T-helper 1 cell treated with Interleukin-12 subunit alpha and Interleukin-12 subunit beta and Interleukin-4 antibody, amounts not matched to agents 30 ng/mL and 1 ng/mL, for 36 hours (primary cell): ENCODE results near the gene PFN3. TPM values are rescaled to one million over a fixed set of nuclear protein-coding genes. Genes with fewer than 3 reads are reported as not detected.
"Not testable (repeated sequence)": the region's sequence is repeated elsewhere in the genome, so short reads cannot be mapped to it uniquely, and the experiment has no call there.

ENCODE experiments used
- intact Hi-C: fragments of 100-400 bp; cut with micrococcal nuclease; formaldehyde crosslinking; loops from one replicate; pipeline ENCODE4 v1.15.1; 2024
- total RNA-seq: library from RNA; stranded (reverse); gene quantifications from 2 replicates; pipeline ENCODE4 v1.2.3, GENCODE V29; 2022

The PFN3 gene
- total RNA-seq, 1 donor from 2014 or later: not detected

DNA sequence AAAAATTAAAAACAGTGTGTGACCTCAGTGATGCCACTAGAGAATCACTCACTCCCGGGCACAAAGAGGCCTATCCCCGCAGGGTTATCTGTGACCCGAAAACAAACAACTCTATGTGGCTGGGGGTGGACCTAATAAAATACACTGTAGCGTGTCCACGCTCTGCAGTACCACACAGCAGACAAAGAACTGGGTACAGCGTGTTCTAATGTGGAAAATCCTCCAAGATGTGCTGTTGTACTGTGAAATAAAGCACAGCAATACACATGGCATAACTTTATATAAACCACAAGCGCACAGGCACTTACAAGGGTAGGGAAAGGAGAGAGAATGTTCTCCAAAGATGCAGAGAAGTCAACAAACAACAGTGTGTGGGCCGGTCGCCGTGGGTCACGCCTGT, 24.4 kb downstream of the PFN3 start:
- intact Hi-C loops: no loop called here

DNA sequence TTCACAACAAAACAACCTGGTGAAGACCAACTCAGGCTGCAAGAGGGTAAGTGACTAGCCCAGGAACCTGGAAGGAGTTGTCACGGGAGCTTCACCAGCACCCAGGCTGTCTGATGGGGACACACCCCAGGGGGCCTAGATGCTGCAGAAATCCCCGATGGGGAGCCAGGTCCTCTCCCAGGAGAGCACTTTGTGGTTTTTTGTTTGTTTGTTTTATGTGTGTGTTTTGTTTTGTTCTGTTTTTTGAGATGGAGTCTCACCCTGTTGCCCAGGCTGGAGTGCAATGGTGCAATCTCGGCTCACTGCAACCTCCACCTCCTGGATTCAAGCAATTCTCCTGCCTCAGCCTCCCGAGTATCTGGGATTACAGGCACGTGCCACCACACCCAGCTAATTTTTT, 24.9 kb downstream of the PFN3 start:
- intact Hi-C loops: not testable (repeated sequence)

DNA sequence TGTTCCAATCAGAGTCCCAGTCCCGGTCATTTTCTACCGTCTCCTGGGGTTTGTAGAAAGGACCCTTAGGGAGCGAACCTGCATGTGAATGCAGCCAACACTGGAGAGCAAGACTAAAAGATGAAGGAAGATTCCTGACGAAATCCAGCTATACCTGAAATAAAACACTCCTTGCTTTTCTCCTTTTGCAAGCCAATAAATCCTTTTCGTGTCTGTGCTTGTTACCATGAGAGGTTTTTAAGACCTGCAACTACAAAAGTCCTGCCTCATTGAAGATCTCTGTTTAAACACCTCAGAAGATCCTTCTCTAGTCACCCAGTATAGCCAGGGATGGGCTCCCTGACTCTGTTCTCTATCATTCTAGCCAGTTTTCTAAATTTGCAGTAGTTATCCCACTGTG, 26.2 kb downstream of the PFN3 start:
- intact Hi-C loops: no loop called here

DNA sequence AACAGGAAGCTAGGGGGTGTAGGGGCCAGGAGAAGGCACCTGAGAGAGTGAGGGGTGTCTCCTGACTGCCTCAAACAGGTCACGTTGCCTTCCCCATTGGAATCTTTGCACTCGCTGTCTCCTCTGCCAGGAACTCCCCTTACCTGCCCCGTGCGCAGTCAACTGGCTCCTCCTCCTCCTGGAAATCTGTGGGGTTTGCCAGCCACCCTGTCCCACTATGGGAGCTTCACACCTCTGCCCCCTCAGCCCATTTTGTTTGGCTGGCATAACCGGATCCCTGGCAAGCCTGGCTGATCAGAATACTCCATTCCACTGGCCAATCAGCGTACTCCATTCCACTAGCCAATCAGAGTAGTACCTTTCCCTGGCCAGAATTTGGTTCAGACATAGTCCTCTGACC, 26.7 kb downstream of the PFN3 start:
- intact Hi-C loops: no loop called here

DNA sequence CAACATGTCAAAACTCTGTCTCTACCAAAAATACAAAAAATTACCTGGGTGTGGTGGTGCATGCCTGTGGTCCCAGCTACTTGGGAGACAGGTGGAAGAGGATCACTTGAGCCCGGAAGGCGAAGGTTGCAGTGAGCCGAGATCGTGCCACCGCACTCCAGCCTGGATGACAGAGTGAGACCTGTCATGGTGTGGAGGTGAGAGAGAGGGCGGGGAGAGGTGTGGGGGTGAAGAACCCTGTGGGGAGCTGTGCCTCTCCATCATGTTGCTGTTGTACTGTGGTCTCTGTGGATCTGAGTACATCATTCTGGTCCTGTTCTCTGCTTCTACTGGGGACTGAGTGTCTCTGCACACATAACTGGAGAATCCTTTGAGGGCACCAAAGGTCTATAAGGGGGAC, 27.6 kb downstream of the PFN3 start:
- intact Hi-C loops: loop anchor here (1.0 kb wide), 1 partner anchor 9 kb away; no protein-coding TSS in a partner anchor

DNA sequence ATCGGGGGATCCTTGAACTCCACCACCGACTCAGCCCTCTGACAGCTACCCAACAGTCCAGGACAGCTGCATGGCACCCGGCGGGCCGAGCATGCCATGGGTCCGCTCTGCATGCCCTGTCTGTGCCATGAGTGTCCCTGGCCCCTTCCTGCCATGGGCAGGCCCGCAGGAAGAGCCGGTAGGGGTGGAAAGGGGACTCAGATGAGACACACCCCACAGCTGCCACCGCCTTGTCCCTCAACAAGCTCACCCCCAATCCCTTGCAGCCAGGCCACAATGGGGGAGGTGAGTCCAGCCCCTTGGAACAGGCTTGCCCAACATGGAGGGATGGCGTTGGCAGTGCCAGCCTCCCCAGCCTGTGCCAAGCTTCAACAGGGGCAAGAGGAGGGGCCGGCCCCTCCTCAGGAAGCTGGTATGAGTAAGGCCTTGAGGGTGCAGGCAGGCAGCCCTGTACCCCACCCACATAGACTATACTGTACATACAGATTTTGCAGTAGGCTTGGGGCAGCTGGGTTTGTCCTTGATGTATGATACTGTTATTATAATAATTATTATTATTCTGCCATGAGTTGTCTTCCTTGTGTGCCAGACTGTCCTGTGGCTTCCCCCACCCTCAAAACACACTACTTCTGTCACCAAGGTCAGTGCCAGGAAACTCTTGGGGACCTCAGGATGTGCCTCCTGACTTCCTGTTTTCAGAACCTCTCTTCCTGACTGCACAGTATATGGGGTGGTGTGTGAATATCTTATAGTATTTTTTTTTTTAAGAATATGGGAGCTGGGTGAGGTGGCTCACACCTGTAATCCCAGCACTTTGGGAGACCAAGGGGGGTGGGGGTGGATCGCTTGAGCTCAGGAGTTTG, 28.2 kb downstream of the PFN3 start:
- intact Hi-C loops: loop anchor here (1.0 kb wide), 1 partner anchor 8 kb away; no protein-coding TSS in a partner anchor

DNA sequence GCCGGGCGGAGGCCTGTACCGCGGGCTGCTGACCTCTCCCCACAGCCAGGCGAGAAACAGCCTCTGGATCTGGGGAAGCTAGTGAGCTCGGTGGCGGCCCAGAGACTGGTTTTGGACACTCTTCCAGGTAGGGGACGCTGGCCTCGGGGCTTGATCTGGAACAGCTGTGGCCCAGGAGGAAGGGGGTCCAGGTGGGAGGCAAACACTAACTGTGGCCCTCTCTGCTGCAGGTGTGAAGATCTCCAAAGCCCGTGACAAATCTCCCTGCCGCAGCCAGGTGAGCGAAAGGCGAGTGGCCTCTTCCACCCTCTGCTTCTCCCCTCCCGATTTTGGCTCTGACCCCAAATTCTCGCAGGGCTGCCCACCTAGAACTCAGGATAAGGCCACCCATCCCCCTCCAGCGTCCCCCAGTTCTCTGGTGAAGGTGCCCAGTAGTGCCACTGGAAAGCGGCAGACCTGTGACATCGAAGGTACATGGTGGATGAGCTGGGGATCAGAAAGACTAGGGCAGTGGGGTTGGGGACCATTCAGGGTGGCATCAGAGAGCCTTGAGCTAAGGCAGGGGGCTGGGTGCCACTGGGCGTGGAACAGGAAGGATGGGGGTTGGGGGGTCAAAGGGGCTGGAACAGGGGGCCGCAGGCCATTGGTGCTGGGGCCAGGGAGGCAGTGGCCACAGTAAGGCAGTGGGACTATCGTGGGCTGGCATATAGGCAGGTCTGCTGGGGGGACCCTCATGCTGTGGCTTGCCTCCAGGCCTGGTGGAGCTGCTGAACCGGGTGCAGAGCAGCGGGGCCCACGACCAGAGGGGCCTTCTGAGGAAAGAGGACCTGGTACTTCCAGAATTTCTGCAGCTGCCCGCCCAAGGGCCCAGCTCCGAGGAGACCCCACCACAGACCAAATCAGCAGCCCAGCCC, 29.1 kb downstream of the PFN3 start:
- intact Hi-C loops: loop anchor here (1.0 to 2.0 kb wide), 2 partner anchors 7 to 15 kb away; partner anchors contain the start of gene RGS14

DNA sequence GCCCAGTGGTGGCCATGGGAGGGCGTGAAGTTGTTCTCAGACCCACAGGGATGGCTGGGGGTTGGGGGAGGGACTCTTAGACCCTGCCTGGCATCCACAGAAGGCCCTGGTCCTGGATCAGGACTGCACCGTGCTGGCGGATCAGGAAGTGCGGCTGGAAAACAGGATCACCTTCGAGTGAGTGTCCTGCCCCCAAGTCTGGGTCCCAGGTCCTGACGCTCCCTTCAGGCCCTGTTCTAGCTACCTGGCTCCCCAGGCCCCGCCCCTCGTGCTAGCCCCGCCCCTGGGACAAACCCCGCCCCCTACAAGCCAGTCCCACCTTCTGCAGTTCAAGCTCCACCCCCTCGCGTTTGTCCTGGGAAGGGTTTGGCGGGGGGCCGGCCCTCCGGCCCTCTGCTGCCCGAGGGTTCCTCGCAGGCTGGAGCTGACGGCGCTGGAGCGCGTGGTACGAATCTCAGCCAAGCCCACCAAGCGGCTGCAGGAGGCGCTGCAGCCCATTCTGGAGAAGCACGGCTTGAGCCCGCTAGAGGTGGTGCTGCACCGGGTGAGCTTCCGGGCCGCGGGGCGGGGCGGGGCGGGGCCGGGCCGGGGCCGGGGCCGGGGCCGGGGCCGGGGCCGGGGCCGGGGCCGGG, 29.9 kb downstream of the PFN3 start:
- intact Hi-C loops: loop anchor here (1.0 to 2.0 kb wide), 2 partner anchors 14 to 19 kb away; partner anchors contain the start of gene RGS14

DNA sequence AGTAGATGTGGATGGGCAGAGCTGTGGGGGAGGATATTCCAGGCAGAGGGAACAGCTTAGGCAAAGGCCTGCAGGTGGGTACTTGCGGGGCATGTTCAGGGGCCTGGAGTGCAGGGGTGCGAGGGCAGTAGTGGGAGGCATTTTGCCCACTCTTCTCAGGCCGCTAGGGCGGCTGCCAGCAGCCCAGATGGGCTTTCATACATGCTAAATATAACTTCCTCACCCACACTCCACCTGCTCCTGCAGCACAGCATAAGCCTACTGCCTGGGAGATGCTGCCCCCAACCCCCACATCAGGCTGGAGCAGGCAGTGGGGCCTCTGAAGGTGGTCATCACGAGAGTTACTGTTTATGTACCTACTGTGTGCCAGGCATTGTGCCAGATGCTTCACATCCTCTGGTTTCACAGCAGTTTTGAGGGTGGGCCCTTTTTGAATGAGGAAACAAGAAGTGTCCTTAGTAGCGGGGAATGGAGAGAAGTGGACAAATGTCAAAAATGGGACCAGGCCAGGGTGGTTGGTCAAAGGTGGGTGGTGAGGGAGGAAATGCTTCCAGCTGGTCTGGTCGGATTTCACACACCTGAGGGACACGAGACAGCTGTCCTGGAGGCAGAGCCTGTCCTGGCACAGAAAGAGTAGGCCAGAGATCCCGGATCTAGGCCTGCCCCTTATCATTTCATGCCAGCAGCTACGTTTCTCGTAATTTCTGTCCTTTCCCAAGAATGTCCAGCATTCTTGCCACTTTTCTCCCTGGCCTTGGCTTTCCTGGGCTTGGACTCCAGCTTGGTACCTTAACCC, 30.6 kb downstream of the PFN3 start:
- intact Hi-C loops: loop anchor here (1.0 to 2.0 kb wide), 2 partner anchors 13 to 19 kb away; partner anchors contain the start of gene RGS14

DNA sequence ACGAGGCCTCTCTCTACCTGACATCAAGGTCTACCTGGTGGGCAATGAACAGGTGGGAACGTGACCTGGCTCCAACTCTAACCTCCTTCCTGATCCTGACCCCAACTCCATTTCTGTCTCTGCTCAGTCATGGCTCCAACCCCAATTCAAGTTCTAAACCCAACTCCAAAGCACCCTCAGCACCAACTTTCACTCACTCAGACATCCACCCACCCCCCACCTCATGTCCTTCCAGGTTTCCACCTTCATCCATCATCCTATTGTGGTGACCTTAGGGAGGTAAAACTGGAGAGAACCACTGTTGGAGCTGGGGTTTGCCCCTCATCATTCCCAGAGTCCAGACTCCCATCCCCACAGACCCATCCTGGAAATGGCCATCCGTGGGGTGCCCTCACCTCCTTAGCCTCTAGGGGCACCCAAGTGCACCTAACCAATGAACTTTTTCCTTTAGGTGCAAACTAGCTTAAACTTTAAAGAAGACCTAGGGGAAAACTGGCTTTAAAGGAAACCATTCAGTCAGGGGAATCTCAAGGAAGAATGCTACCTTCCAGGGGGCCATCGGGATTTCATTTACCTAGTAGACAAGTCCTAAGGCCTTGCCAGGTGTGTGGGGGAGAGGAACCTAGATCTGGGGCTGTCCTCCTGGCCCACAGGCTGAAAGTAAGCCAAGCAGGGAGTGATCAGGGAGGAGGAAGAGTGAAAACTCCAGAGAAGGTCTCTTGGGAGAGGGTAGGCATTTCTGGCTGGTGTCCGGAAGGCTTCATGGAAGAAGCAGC, 31.4 kb downstream of the PFN3 start:
- intact Hi-C loops: no loop called here

DNA sequence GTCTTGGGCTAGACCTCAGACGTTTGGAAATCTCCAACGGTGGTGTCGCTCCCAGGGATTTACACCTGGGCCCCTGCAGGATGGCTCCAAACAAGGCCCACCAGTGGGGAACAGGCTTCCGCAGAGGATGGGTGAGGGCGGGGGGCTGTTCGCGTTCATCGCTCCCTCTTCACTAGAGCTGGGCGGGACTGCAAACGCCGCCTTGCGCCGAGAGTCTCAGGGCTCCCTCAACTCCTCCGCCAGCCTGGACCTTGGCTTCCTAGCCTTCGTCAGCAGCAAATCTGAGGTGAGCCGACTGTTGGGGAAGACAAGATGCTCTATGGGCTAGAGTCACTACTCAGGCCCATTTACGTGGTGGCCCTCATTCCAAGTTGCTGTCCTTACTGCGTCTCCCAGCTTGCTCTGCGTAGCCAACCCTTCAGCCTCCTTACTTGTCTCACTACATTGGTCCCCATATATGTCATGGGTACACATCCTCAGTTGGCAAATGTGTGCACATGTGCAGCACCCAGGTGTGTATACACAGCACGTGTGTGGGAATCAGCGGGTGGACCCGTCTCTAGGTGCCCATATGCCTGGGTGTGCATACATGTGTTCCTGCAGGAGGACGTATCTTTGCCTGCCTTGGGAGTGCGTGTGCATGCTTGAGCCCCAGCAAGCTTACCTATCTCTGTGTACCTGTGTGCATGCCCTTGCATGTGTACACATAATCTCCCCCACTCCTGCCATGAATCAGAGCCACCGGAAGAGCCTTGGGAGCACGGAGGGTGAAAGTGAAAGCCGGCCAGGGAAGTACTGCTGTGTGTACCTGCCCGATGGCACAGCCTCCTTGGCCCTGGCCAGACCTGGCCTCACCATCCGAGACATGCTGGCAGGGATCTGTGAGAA, 32.2 kb downstream of the PFN3 start:
- intact Hi-C loops: no loop called here

DNA sequence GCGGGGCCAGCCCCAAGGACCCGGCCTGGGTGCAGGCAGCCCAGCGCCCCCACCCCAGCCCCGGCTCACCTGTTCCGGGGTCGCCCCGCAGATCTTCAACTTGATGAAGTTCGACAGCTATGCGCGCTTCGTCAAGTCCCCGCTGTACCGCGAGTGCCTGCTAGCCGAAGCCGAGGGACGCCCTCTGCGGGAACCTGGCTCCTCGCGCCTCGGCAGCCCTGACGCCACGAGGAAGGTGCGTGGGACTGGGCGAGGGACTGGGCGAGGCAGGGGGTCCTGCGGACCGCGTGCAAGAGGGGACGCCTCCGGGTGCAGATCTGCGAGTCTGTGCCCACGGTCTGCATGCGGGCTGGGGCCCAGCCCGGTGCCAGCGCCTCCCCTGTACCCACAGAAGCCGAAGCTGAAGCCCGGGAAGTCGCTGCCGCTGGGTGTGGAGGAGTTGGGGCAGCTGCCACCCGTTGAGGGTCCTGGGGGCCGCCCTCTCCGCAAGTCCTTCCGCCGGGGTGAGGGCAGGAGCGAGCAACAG, 33.1 kb downstream of the PFN3 start:
- intact Hi-C loops: no loop called here

DNA sequence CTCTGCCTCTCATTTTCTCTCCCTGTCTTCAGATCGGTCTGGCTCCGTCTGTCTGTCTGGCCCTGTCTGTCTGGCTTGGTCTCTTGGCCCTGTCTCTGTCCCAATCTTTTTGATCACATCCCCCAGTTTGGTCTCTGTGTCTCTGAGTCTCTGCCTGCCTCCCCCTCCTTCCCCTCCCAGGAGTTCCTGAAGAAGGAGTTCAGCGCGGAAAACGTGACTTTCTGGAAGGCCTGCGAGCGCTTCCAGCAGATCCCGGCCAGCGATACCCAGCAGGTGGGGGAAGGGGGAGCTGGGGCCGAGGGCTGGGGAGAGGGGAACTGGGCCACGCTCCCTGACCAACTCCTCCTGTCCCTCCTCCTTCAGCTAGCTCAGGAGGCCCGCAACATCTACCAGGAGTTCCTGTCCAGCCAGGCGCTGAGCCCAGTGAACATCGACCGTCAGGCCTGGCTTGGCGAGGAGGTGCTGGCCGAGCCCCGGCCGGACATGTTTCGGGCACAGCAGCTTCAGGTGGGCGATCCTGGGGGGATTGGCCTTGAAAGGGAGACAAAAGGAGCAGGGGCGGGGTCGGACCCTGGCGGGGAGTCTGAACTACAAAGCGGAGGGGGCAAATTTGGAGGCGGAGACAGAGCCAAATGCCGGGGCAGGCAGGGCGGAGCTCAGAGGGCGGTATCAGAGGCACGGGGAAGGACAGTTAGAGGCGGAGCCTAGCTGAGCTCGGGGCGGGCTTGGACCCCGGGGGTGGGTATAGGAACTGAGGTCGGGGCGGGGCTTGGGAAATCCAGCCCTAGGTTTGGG, 33.7 kb downstream of the PFN3 start:
- intact Hi-C loops: no loop called here

DNA sequence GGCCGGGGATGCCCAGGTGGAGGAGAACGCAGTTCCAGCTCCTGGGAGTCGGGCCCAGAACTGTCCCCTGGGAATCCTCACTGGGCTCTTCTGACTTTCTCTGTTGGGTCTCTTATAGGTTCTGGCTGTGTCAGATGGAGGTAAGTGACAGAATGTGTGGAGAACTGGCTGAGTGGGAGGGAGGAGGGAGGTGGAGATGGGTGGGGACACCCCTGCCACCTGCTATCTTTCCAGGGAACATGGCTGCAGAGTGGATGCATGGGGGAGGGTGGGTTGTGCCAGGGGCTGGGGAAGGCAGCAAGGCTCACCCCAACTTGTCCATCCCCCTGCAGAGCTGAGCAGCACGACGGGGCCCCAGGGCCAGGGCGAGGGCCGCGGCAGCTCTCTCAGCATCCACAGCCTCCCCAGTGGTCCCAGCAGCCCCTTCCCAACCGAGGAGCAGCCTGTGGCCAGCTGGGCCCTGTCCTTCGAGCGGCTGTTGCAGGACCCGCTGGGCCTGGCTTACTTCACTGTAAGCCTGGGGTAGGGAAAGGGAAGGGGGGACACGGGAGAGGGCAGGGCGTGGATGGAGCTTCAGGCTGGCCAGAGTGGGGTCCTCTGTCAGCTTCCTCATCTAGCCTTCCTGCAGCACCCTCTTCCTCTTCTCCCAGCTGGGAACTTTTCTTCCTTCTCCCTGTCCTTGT, 34.5 kb downstream of the PFN3 start:
- intact Hi-C loops: no loop called here

DNA sequence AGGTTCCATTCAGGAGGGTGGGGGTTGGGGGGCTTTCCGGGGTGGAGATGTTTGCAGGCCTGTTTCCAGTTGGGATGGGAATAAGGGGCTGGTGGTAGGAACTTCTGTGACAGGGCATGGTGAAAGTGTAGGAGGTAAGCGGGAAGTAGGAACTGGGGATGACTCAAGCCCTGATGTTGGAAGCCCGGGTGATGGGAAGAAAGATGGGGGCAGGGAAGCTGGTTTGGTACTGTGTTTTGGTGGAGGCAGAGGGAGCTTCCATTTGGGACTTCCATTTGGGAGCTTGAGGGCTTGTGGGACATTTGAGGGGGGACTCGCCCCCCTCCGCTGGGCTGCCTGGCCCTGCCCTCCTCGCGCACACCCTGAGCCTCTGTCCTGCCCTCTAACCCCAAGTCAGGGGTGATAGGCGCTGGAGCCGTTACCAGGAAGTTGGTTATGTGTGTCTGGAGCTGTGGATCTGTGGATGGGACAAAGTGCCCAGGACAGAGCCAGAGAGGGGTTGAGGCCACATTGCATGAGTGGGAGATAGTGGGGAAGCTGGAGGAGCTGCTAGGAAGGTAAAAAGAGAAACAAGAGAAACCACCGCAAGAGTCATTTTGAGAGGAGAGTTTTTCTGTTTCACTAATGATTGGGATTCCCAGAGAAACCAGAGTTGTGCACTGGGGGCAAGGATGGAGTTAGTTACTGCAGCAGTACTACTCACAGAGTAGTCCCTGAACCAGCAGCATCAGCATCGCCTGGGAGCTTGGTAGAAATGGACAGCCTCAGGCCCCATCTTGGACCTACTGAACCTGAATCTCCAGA, 36.1 kb downstream of the PFN3 start:
- intact Hi-C loops: loop anchor here (1.0 kb wide), 1 partner anchor 8 kb away; no protein-coding TSS in a partner anchor

DNA sequence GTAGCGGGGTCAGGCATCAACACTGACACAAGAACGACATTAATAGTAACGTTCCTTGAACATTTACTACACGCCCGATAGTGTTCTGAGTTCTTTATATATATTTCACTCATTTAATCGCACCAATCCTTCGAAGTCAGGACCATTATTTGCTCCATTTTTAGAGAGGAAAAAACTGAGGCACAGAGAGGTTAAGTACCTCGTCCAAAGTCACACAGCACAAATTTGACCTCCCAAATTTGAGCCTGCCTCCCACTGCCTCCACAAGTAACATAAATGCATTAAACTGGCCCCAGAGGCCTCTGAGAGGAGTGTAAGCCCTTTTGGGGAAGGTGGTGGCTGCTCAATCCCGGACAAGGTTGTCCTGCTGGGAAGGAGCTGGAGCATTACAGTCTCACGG, 36.9 kb downstream of the PFN3 start:
- intact Hi-C loops: loop anchor here (1.0 kb wide), 3 partner anchors 12 to 134 kb away; partner anchors contain the start of genes LMAN2 and PDLIM7
